DND-41 (cell line): ENCODE measurements around the gene PCYOX1L.

Source experiments
- ATAC-seq: fragments of 200-7000 bp; cut with Tn5 transposase; 3 replicates; pipeline ENCODE4 v1.9.1; 2021; ENCODE audit warnings: low read depth; ENCODE audit not compliant: insufficient read depth
- DNase-seq: peaks from one replicate; pipeline ENCODE4 v3.0.0-alpha.2; 2020
- H2AFZ ChIP-seq: 2 replicates; pipeline ENCODE4 v1.6.0; 2012; ENCODE audit warnings: low read depth, low read length
- H3K27ac ChIP-seq: 2 replicates; pipeline ENCODE4 v1.5.1; 2012; ENCODE audit warnings: low read length, inconsistent platforms
- H3K27me3 ChIP-seq: fragments of 200-600 bp; sonication (generic); 2 replicates; pipeline ENCODE4 v1.6.0; 2012; ENCODE audit warnings: low read length, mild to moderate bottlenecking, inconsistent platforms; ENCODE audit not compliant: insufficient read depth, poor library complexity
- H3K36me3 ChIP-seq: 2 replicates; pipeline ENCODE4 v1.5.1; 2012; ENCODE audit warnings: low read length, inconsistent platforms; ENCODE audit not compliant: insufficient read depth
- H3K4me1 ChIP-seq: 2 replicates; pipeline ENCODE4 v1.5.1; 2012; ENCODE audit warnings: mild to moderate bottlenecking, low read length; ENCODE audit not compliant: insufficient read depth
- H3K4me2 ChIP-seq: 2 replicates; pipeline ENCODE4 v1.6.0; 2012; ENCODE audit warnings: mild to moderate bottlenecking, moderate library complexity, low read length, inconsistent platforms; ENCODE audit not compliant: insufficient read depth
- H3K4me3 ChIP-seq, 2 experiments: fragments of 200-600 bp in 1 of 2; shearing (Covaris generic) in 1 of 2; 2 replicates each; pipeline ENCODE4 v1.5.1; 2012 to 2016; ENCODE audit warnings: inconsistent platforms in 2 of 2, low read length in 2 of 2, mild to moderate bottlenecking in 2 of 2, low read depth in 1 of 2, moderate library complexity in 1 of 2
- H3K79me2 ChIP-seq: 2 replicates; pipeline ENCODE4 v1.6.0; 2012; ENCODE audit warnings: low read length, inconsistent platforms; ENCODE audit not compliant: insufficient read depth
- H3K9ac ChIP-seq: 2 replicates; pipeline ENCODE4 v1.6.0; 2012; ENCODE audit warnings: low read depth, mild to moderate bottlenecking, inconsistent platforms, low read length, moderate library complexity
- H3K9me3 ChIP-seq: 2 replicates; pipeline ENCODE4 v1.5.1; 2012; ENCODE audit warnings: low read length, moderate library complexity, mild to moderate bottlenecking, inconsistent platforms; ENCODE audit not compliant: insufficient read depth, severe bottlenecking
- H4K20me1 ChIP-seq: 2 replicates; pipeline ENCODE4 v1.6.0; 2012; ENCODE audit warnings: low read length; ENCODE audit not compliant: insufficient read depth
- CTCF ChIP-seq: IDR thresholded peaks from 2 replicates; pipeline ENCODE4 v1.5.1; 2012; ENCODE audit warnings: borderline replicate concordance, low read length, moderate library complexity, mild to moderate bottlenecking; ENCODE audit not compliant: poor library complexity, severe bottlenecking; ENCODE audit errors: extremely low read depth
- EZH2 ChIP-seq: IDR thresholded peaks from 3 replicates; pipeline ENCODE4 v1.6.1; 2012; ENCODE audit warnings: borderline replicate concordance, low read depth, mild to moderate bottlenecking, moderate library complexity, low read length, inconsistent platforms; ENCODE audit not compliant: severe bottlenecking

Gene PCYOX1L

GRCh38 chr5:149349382-149349781, 8.5 kb upstream of the PCYOX1L start:
- no peak overlapping the region for H3K4me3 ChIP-seq
- H3K27me3 ChIP-seq, result no peaks in the 10 kb centered on the region
- DNase-seq, result no peak
- H2AFZ ChIP-seq, result no peak overlapping the region
- no peaks in the 10 kb centered on the region for H3K79me2 ChIP-seq
- peaks cover 35% of the 10 kb centered on the region for H3K4me1 ChIP-seq
- ATAC-seq, result no peak
- no peaks in the 10 kb centered on the region; the same call in 1 of the 2 replicates for H4K20me1 ChIP-seq
- no peak for TF ChIP-seq CTCF
- TF ChIP-seq EZH2, result no peak
- no peaks in the 10 kb centered on the region for H3K9me3 ChIP-seq
- H3K36me3 ChIP-seq, result peaks cover 10% of the 10 kb centered on the region; the same call in 1 of the 2 replicates
- H3K4me2 ChIP-seq, result no peak overlapping the region
- H3K9ac ChIP-seq, result no peak overlapping the region
- no peak overlapping the region for H3K27ac ChIP-seq

GRCh38 chr5:149352169-149352568, 5.7 kb upstream of the PCYOX1L start:
- TF ChIP-seq CTCF (no peak), EZH2 (no peak)
- H3K79me2 ChIP-seq, result no peaks in the 10 kb centered on the region
- no peak overlapping the region for H2AFZ ChIP-seq
- peaks cover 27% of the 10 kb centered on the region for H3K4me1 ChIP-seq
- H4K20me1 ChIP-seq, result no peaks in the 10 kb centered on the region; the same call in 1 of the 2 replicates
- ATAC-seq (no peak), DNase-seq (no peak)
- no peaks in the 10 kb centered on the region for H3K27me3 ChIP-seq
- H3K9ac ChIP-seq, result no peak overlapping the region
- H3K4me3 ChIP-seq, result no peak overlapping the region
- H3K27ac ChIP-seq, result no peak overlapping the region
- peaks cover 10% of the 10 kb centered on the region; the same call in 1 of the 2 replicates for H3K36me3 ChIP-seq
- no peaks in the 10 kb centered on the region for H3K9me3 ChIP-seq
- H3K4me2 ChIP-seq, result no peak overlapping the region

- Histone ChIP-seq H3K9ac (no peak overlapping the region), H3K4me1 (peaks cover 27% of the 10 kb centered on the region), H3K79me2 (peaks cover 5% of the 10 kb centered on the region), H2AFZ (no peak overlapping the region), H4K20me1 (no peaks in the 10 kb centered on the region; the same call in 1 of the 2 replicates), H3K27me3 (no peaks in the 10 kb centered on the region), H3K27ac (no peak overlapping the region), H3K36me3 (peaks cover 10% of the 10 kb centered on the region; the same call in 1 of the 2 replicates), H3K4me3 (no peak overlapping the region), H3K4me2 (no peak overlapping the region), H3K9me3 (no peaks in the 10 kb centered on the region)
- ATAC-seq (no peak), DNase-seq (no peak)
- TF ChIP-seq CTCF, result no peak
- no peak for TF ChIP-seq EZH2
Measured at GRCh38 chr5:149353911-149354310, 3.9 kb upstream of the PCYOX1L start.
